ENCODE results near the gene STX17. TPM values are rescaled to one million over a fixed set of nuclear protein-coding genes. Genes with fewer than 3 reads are reported as not detected.
A peak's percentile ranks its signal among the peaks of the same experiment; 100 is the strongest.
"Not testable (repeated sequence)": the region's sequence is repeated elsewhere in the genome, so short reads cannot be mapped to it uniquely, and the experiment has no call there.

STX17 gene
- total RNA-seq (2014; rRNA removed; shearing (Covaris generic)), result 7.4 and 7.6 TPM in 2 replicates

- peak; percentile 75 for DNase-seq (ENCODE audit: low spot score)
Measured at GRCh38 chr9:99906403-99907207, at the start of gene STX17. Gene STX17, plus strand, starts transcription at chr9:99906654. Its CDS starts 8,586 bp downstream, at chr9:99915240.

- DNase-seq (ENCODE audit: low spot score), result not testable (repeated sequence)
Measured at GRCh38 chr9:99857576-99857975, 48.9 kb upstream of the STX17 start.

- no peak for DNase-seq (ENCODE audit: low spot score)
Measured at GRCh38 chr9:99858087-99858486, 48.4 kb upstream of the STX17 start.

GRCh38 chr9:99859243-99859980, 47.0 kb upstream of the STX17 start:
- no peak for DNase-seq (ENCODE audit: low spot score)

GRCh38 chr9:99860266-99860665, 46.2 kb upstream of the STX17 start:
- no peak for DNase-seq (ENCODE audit: low spot score)

- no peak for DNase-seq (ENCODE audit: low spot score)
Measured at GRCh38 chr9:99863955-99864354, 42.5 kb upstream of the STX17 start.

GRCh38 chr9:99866398-99866797, 40.1 kb upstream of the STX17 start:
- DNase-seq (ENCODE audit: low spot score), result no peak

GRCh38 chr9:99867536-99867935, 38.9 kb upstream of the STX17 start:
- no peak for DNase-seq (ENCODE audit: low spot score)

- no peak for DNase-seq (ENCODE audit: low spot score)
Measured at GRCh38 chr9:99867968-99868367, 38.5 kb upstream of the STX17 start.

- DNase-seq (ENCODE audit: low spot score), result no peak
Measured at GRCh38 chr9:99868845-99869244, 37.6 kb upstream of the STX17 start.

- no peak for DNase-seq (ENCODE audit: low spot score)
Measured at GRCh38 chr9:99870126-99870525, 36.3 kb upstream of the STX17 start.

GRCh38 chr9:99873531-99873930, 32.9 kb upstream of the STX17 start:
- no peak for DNase-seq (ENCODE audit: low spot score)

- DNase-seq (ENCODE audit: low spot score), result no peak
Measured at GRCh38 chr9:99873943-99874584, 32.4 kb upstream of the STX17 start.

- DNase-seq (ENCODE audit: low spot score), result no peak
Measured at GRCh38 chr9:99876190-99876589, 30.3 kb upstream of the STX17 start.

- DNase-seq (ENCODE audit: low spot score), result no peak
Measured at GRCh38 chr9:99878651-99879050, 27.8 kb upstream of the STX17 start.

- DNase-seq (ENCODE audit: low spot score), result no peak
Measured at GRCh38 chr9:99881769-99882168, 24.7 kb upstream of the STX17 start.

GRCh38 chr9:99885747-99886146, 20.7 kb upstream of the STX17 start:
- DNase-seq (ENCODE audit: low spot score), result no peak

GRCh38 chr9:99889120-99889519, 17.3 kb upstream of the STX17 start:
- DNase-seq (ENCODE audit: low spot score), result no peak

GRCh38 chr9:99894826-99895225, 11.6 kb upstream of the STX17 start:
- DNase-seq (ENCODE audit: low spot score), result no peak

GRCh38 chr9:99895510-99895909, 10.9 kb upstream of the STX17 start:
- no peak for DNase-seq (ENCODE audit: low spot score)

GRCh38 chr9:99896119-99896518, 10.3 kb upstream of the STX17 start:
- no peak for DNase-seq (ENCODE audit: low spot score)

- no peak for DNase-seq (ENCODE audit: low spot score)
Measured at GRCh38 chr9:99903393-99903792, 3.1 kb upstream of the STX17 start.
